HepG2 (cell line): ENCODE measurements around the gene ADAMTSL4. TPM values are rescaled to one million over a fixed set of nuclear protein-coding genes. Genes with fewer than 3 reads are reported as not detected.

Experiments
- CREM ChIP-seq, 2 experiments: sonication (generic) in 1 of 2; formaldehyde crosslinking in 1 of 2; IDR thresholded peaks; 2 replicates each; pipeline versions ENCODE4 v1.4.0 to v1.6.1; 2016 to 2020; ENCODE audit warnings: antibody characterized with exemption in 1 of 2, mild to moderate bottlenecking in 1 of 2, missing genetic modification reagents in 1 of 2
- ETS1 ChIP-seq: sonication (generic); formaldehyde crosslinking; IDR thresholded peaks from 2 replicates; pipeline ENCODE4 v1.4.0; 2020; ENCODE audit warnings: missing genetic modification reagents
- HNF4G ChIP-seq, 2 experiments: sonication (generic) in 1 of 2; formaldehyde crosslinking in 1 of 2; IDR thresholded peaks; 2 replicates each; pipeline versions ENCODE4 v1.4.0 to v1.6.1; 2011 to 2020; ENCODE audit warnings: borderline replicate concordance in 2 of 2, low read depth in 2 of 2, mild to moderate bottlenecking in 2 of 2, low read length in 1 of 2, missing genetic modification reagents in 1 of 2, moderate library complexity in 1 of 2
- KLF15 ChIP-seq: sonication (generic); formaldehyde crosslinking; IDR thresholded peaks from 2 replicates; pipeline ENCODE4 v1.8.1; 2023; ENCODE audit warnings: borderline replicate concordance, mild to moderate bottlenecking, inconsistent platforms, missing genetic modification reagents, mixed read lengths
- MTF1 ChIP-seq: sonication (generic); formaldehyde crosslinking; IDR thresholded peaks from 2 replicates; pipeline ENCODE4 v1.5.0; 2020; ENCODE audit warnings: missing genetic modification reagents
- NFIB ChIP-seq: sonication (generic); formaldehyde crosslinking; IDR thresholded peaks from 2 replicates; pipeline ENCODE4 v1.9.0; 2021; ENCODE audit warnings: missing genetic modification reagents, mild to moderate bottlenecking, borderline replicate concordance
- PAWR ChIP-seq: sonication (generic); formaldehyde crosslinking; IDR thresholded peaks from 2 replicates; pipeline ENCODE4 v1.4.0; 2020; ENCODE audit warnings: missing genetic modification reagents, mild to moderate bottlenecking, borderline replicate concordance
- POLR2A ChIP-seq, 2 experiments: IDR thresholded peaks; 2 replicates each; pipeline ENCODE4 v1.6.1; 2011; ENCODE audit warnings: low read depth in 2 of 2, low read length in 2 of 2, mild to moderate bottlenecking in 1 of 2, moderate library complexity in 1 of 2; ENCODE audit not compliant: insufficient read depth in 1 of 2
- PPARG ChIP-seq: conservative IDR thresholded peaks from 2 replicates; pipeline ENCODE4 v1.6.1; 2016; ENCODE audit warnings: missing biosample characterization, missing genetic modification reagents
- RARG ChIP-seq: sonication (generic); formaldehyde crosslinking; IDR thresholded peaks from 2 replicates; pipeline ENCODE4 v1.4.0; 2020; ENCODE audit warnings: low read depth, mild to moderate bottlenecking, missing genetic modification reagents
- SRSF9 ChIP-seq: fragments of 200-400 bp; formaldehyde crosslinking; IDR thresholded peaks from 2 replicates; pipeline ENCODE4 v1.6.1; 2018; ENCODE audit warnings: borderline replicate concordance, mild to moderate bottlenecking, low read depth, low read length; ENCODE audit not compliant: insufficient read depth, poor library complexity, severe bottlenecking
- SUZ12 ChIP-seq: fragments of 150-350 bp; IDR thresholded peaks from 2 replicates; pipeline ENCODE4 v1.6.1; 2014; ENCODE audit warnings: low read depth, low read length
- TBX2 ChIP-seq: sonication (generic); formaldehyde crosslinking; IDR thresholded peaks from 2 replicates; pipeline ENCODE4 v1.5.0; 2020; ENCODE audit warnings: missing genetic modification reagents, mild to moderate bottlenecking, borderline replicate concordance
- ZBTB1 ChIP-seq: sonication (generic); formaldehyde crosslinking; IDR thresholded peaks from 2 replicates; pipeline ENCODE4 v1.4.0; 2020; ENCODE audit warnings: missing genetic modification reagents, borderline replicate concordance
- ZNF20 ChIP-seq: sonication (generic); formaldehyde crosslinking; IDR thresholded peaks from 2 replicates; pipeline ENCODE4 v1.4.0; 2020; ENCODE audit warnings: mild to moderate bottlenecking, moderate library complexity, missing genetic modification reagents
- ZNF30 ChIP-seq: sonication (generic); formaldehyde crosslinking; IDR thresholded peaks from 2 replicates; pipeline ENCODE4 v1.5.0; 2020; ENCODE audit warnings: mild to moderate bottlenecking, missing genetic modification reagents
- ZNF510 ChIP-seq: sonication (generic); formaldehyde crosslinking; IDR thresholded peaks from 2 replicates; pipeline ENCODE4 v1.4.0; 2020; ENCODE audit warnings: low read depth, mild to moderate bottlenecking, missing genetic modification reagents
- ZNF670 ChIP-seq: sonication (generic); formaldehyde crosslinking; IDR thresholded peaks from 2 replicates; pipeline ENCODE4 v1.8.0; 2022; ENCODE audit warnings: mild to moderate bottlenecking, missing genetic modification reagents, borderline replicate concordance
- ZNF792 ChIP-seq: IDR thresholded peaks from 2 replicates; pipeline ENCODE4 v1.6.1; 2016
- polyA plus RNA-seq, 8 experiments: library from polyadenylated mRNA; depleted of rRNA in 3 of 8; stranded (reverse) in 7 of 8; unstranded in 1 of 8; fragments of >200 nt; fragmentation: Illumina TruSeq in 4 of 8; extraction: Trizol in 4 of 8; gene quantifications; 2 replicates each; pipeline versions ENCODE4 v1.2.1 to v1.2.3, GENCODE V29; 2011 to 2016; ENCODE audit warnings: low read depth in 4 of 8, missing spikeins in 1 of 8, mixed read lengths in 1 of 8; ENCODE audit not compliant: insufficient read depth in 1 of 8
- total RNA-seq, 5 experiments: library from RNA; depleted of rRNA; stranded (reverse); fragments of >200 nt; fragmentation: Illumina TruSeq; extraction: Trizol; gene quantifications; 2 replicates each; pipeline ENCODE4 v1.2.3, GENCODE V29; 2016; ENCODE audit warnings: low read depth in 1 of 5
- TF ChIP-seq, protein P1 (sequence below): sonication (generic); formaldehyde crosslinking; IDR thresholded peaks from 2 replicates; pipeline ENCODE4 v1.4.0; 2020; ENCODE audit warnings: mild to moderate bottlenecking, low read depth, missing genetic modification reagents
- TF ChIP-seq, protein P2 (sequence below): IDR thresholded peaks from 2 replicates; pipeline ENCODE4 v1.6.1; 2016
- TF ChIP-seq, protein P3 (sequence below): sonication (generic); formaldehyde crosslinking; IDR thresholded peaks from 2 replicates; pipeline ENCODE4 v1.5.1; 2020; ENCODE audit warnings: missing genetic modification reagents, mild to moderate bottlenecking, borderline replicate concordance

Gene ADAMTSL4
- total and polyA plus RNA-seq, 2 of the 13 experiments (the other 11 are each of a cell fraction or from before 2014, with no cell fraction given), result 3.9 to 16.4 TPM

DNA sequence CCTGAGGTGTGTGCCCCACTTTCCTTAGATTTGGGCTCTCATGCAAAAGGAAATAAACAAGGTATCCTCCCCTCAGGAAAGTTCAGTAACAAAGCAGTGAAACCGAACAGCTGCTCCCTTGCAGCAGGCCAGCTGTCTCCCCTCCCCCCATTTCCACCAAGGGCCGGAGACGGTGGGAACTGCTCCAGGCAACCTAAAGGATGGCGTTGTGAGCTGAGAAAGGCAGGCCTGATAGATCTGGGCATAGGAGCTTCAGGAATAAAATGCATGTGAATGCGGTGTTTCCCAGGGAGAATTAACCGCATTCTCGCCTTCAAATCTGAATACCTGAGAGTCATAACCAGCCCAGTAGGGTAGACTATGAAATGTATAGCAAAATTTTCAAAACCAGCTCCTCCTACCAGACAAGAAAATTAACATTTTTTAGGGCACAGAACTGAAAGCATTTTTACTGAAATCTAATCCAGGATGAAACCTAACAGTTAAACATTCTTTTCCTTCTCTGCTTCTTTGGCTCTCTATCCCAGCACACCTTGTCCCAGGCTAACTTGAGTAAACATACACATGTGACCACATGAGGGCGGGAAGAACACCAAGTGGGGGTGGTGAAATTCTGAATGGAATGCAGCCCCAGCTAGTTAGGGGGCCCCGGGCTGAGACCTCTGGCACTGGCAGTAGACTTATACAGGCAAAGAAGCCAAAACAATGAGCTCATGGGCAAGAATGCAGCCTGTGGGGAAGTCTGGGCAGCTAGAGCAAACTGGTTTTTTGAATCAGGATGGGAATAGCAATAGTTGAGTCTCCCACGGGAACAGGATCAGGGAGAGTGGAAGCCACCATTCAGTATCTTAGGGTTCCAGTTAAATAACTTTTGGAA is 18.7 kb downstream of the ADAMTSL4 start (continued):
- peak; percentile 80 for TF ChIP-seq TBX2 (CRISPR knock-in tag)
- TF ChIP-seq ZNF30, result no peak
- TF ChIP-seq CREM (IDR thresholded peaks at IDR 0.05), result peak; percentile 52
- no peak for TF ChIP-seq CREM (CRISPR knock-in tag; IDR thresholded peaks at IDR 0.05)
- TF ChIP-seq, protein P1, sequence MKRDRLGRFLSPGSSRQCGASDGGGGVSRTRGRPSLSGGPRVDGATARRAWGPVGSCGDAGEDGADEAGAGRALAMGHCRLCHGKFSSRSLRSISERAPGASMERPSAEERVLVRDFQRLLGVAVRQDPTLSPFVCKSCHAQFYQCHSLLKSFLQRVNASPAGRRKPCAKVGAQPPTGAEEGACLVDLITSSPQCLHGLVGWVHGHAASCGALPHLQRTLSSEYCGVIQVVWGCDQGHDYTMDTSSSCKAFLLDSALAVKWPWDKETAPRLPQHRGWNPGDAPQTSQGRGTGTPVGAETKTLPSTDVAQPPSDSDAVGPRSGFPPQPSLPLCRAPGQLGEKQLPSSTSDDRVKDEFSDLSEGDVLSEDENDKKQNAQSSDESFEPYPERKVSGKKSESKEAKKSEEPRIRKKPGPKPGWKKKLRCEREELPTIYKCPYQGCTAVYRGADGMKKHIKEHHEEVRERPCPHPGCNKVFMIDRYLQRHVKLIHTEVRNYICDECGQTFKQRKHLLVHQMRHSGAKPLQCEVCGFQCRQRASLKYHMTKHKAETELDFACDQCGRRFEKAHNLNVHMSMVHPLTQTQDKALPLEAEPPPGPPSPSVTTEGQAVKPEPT (CRISPR knock-in tag), result no peak
- no peak; the same call in 1 of the 2 replicates for TF ChIP-seq HNF4G (IDR thresholded peaks at IDR 0.05; ENCODE audit: borderline replicate concordance, low read depth, low read length)
- TF ChIP-seq HNF4G (CRISPR knock-in tag; IDR thresholded peaks at IDR 0.05; ENCODE audit: borderline replicate concordance, low read depth), result no peak
- no peak for TF ChIP-seq PAWR
- TF ChIP-seq SUZ12, result no peak
- TF ChIP-seq SRSF9, result no peak
- 0 out of 2 replicates have a peak, but pooled peaks have one; percentile 14 for TF ChIP-seq PPARG (CRISPR knock-in tag)
- TF ChIP-seq ZNF792 (CRISPR knock-in tag), result 0 out of 2 replicates have a peak, but pooled peaks have one; percentile 41
- TF ChIP-seq MTF1, result no peak
- no peak for TF ChIP-seq NFIB (CRISPR knock-in tag)
- no peak for TF ChIP-seq ZNF20
- TF ChIP-seq, protein P2, sequence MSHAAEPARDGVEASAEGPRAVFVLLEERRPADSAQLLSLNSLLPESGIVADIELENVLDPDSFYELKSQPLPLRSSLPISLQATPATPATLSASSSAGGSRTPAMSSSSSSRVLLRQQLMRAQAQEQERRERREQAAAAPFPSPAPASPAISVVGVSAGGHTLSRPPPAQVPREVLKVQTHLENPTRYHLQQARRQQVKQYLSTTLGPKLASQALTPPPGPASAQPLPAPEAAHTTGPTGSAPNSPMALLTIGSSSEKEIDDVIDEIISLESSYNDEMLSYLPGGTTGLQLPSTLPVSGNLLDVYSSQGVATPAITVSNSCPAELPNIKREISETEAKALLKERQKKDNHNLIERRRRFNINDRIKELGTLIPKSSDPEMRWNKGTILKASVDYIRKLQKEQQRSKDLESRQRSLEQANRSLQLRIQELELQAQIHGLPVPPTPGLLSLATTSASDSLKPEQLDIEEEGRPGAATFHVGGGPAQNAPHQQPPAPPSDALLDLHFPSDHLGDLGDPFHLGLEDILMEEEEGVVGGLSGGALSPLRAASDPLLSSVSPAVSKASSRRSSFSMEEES (CRISPR knock-in tag), result peak; percentile 93
- no peak for TF ChIP-seq ZNF510 (CRISPR knock-in tag)
- TF ChIP-seq ZNF670 (CRISPR knock-in tag), result no peak
- no peak for TF ChIP-seq KLF15 (CRISPR knock-in tag)
- no peak for TF ChIP-seq ZBTB1 (CRISPR knock-in tag)
- TF ChIP-seq, protein P3, sequence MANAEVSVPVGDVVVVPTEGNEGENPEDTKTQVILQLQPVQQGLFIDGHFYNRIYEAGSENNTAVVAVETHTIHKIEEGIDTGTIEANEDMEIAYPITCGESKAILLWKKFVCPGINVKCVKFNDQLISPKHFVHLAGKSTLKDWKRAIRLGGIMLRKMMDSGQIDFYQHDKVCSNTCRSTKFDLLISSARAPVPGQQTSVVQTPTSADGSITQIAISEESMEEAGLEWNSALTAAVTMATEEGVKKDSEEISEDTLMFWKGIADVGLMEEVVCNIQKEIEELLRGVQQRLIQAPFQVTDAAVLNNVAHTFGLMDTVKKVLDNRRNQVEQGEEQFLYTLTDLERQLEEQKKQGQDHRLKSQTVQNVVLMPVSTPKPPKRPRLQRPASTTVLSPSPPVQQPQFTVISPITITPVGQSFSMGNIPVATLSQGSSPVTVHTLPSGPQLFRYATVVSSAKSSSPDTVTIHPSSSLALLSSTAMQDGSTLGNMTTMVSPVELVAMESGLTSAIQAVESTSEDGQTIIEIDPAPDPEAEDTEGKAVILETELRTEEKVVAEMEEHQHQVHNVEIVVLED (CRISPR knock-in tag), result no peak
- TF ChIP-seq POLR2A (IDR thresholded peaks at IDR 0.05; ENCODE audit: insufficient read depth in 1 of 2, low read depth in 2 of 2, low read length in 2 of 2), result no peak; a peak in 1 of 4 replicates
- TF ChIP-seq RARG (CRISPR knock-in tag), result no peak
- no peak for TF ChIP-seq ETS1
